GM10847 (cell line): ENCODE measurements around the gene USF1.
A peak's percentile ranks its signal among the peaks of the same experiment; 100 is the strongest.

Source experiments
- POLR2A ChIP-seq: IDR thresholded peaks from 2 replicates; pipeline ENCODE4 v1.6.1; 2011; ENCODE audit not compliant: insufficient read length; ENCODE audit errors: extremely low read depth

USF1 gene

DNA sequence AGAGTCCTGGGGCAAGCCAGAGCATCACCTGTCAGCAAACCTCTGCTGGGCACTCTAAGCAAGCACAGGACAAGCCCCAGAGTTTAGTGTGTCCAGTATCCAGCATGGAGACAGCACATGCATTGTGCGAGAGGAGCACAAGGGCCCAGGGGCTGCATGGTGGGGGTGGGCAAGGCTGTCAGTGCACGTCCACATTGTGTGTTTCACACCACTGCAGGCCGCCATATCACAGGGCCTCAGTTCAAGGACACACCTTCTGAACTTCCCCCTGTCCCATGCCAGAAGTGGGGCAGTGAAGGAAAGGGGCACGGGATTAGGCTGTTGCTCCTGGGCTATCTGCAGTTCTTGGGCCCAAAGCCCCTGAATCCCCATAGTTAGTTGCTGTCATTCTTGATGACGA lies 6.2 kb downstream of the USF1 start:
- no peak for TF ChIP-seq POLR2A

DNA sequence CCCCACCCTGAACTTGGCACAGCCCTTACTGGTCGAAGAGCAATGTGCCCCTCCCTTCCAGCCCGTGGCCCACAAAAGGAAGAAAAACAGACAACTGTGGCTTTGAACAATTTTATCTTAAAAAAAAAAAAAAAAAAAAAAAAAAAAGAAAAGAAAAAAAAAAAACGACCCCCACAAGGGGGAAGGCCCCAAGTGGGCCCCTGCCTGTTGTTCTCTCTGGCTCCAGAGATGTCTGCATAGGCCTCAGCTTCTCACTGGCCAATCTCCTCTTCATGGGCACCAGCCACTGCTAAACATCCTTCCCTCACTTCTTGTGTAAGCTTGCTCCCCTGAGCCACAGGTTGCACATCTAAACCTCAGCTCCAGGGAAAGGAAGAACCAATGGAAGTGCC lies 6.6 kb downstream of the USF1 start:
- no peak for TF ChIP-seq POLR2A

DNA sequence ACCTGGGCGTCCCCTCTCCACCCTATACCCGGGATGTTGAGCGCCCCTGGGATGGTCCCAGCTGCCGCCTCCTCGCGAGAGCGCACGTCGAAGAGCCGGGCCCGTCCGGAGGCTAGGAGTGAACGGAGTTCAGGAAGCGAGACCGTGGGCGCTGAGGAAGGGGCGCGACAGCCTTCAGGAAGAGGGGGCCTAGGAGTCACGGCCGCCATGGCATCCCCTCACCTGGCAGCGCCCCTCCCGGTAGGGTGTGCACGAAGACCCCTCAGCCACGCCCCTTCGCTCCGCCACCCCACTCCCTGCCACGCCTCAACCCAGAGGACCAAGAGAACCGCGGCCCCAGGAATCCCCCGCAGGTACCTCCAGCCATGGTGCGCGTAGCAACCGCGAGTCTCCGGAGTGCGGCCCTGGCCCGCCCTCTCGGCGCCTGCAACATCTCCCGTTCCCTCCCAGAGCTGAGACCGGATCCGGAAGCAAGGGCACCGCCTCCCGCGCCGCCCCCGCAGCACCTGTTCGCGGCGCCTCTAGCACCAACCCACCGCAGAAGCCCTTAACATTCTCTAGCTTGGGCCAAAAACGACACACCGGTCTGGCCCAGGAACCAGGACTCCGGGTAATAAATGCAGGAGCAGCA lies 7.1 kb downstream of the USF1 start, which contains the start of gene TSTD1:
Gene TSTD1 (minus strand): TSS at position 442 of the 631 bp plus-strand sequence. CDS start 75 bp downstream, at position 367.
- peak; percentile 77 for TF ChIP-seq POLR2A

- no peak for TF ChIP-seq POLR2A
These were observed 7.9 kb downstream of the USF1 start for GRCh38 chr1:161037661-161038522.

- no peak for TF ChIP-seq POLR2A
These were observed 12.0 kb downstream of the USF1 start for GRCh38 chr1:161033751-161034150.

DNA sequence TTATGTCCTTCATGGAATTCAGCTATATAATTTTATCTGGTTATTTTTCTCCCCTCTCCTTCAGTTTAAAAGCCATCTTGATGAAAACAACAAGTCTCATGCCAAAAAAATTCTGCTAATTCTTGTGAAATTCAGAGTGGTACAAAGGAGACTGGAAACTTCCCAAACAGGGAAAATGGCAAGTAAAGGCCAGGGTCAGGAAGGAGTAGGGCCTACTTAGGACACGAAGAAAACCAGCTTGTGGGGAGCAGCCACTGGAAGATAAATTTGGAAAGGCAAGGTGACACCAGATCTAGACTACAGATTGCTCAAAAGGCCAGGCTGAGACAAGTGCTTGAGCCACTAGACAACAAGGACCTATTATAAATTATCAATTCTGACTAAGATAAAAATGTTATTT lies 13.4 kb downstream of the USF1 start:
- no peak for TF ChIP-seq POLR2A

DNA sequence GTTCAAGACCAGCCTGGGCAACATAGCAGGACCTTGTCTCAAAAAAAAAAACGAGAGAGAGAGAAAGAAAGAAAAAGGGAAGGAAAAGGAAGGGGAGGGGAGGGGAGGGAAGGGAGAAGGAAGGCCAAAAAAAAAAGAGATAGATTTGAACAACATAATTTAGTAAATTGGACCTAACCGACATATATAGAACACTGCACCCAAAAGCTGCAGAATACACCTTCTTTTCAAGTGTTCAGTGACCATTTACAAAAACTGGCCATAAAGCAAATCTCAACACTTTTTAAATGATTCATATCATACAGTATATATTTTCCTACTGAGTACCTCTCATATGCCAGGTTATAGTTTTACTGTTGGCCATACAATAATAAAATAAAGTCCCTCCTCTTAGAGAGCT lies 13.9 kb downstream of the USF1 start:
- TF ChIP-seq POLR2A: no peak

- no peak for TF ChIP-seq POLR2A
These were observed 23.8 kb downstream of the USF1 start for GRCh38 chr1:161021970-161022353.

DNA sequence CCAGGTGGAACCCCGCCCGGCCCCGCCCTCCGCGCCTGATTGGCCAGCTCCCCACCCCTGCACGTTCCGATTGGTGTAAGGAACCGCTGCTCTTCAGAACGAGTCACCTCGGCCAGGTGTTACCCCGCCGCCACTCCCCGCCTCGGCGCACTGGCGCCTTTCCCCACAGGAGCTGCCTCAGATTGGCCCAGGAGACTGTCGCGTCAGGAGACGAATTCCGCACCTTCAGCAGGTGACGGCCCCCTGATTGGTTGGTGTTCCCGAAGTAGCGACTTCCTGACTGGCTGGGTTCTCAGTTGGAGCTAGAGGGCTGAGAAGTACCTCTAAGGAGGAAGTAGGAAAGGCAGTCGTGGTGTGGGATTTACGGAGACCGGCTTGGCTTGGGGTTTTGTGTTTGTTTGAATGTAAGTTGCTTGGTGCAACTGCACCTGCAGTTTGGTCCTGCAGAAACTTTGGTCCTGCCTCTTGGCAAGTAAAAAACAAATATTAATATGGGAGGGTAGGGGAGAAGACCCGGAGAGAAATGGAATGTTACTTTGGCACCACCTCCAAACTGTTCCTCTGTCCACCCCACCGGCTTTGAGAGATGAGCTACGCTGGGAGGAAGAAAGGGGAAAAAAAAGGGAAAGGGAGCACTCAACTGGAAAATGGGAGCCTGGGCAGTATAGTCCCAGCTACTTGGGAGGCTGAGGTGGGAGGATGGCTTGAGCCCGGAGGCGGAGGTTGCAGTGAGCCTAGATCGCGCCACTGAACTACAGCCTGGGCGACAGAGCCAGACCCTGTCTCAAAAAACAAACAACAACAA lies 24.4 kb downstream of the USF1 start:
- TF ChIP-seq POLR2A: no peak

- TF ChIP-seq POLR2A: no peak
These were observed 25.1 kb downstream of the USF1 start, which contains the start of gene F11R for GRCh38 chr1:161020509-161021164. Gene F11R, minus strand, starts transcription at chr1:161021152. Its CDS starts 79 bp downstream, at chr1:161021073.

DNA sequence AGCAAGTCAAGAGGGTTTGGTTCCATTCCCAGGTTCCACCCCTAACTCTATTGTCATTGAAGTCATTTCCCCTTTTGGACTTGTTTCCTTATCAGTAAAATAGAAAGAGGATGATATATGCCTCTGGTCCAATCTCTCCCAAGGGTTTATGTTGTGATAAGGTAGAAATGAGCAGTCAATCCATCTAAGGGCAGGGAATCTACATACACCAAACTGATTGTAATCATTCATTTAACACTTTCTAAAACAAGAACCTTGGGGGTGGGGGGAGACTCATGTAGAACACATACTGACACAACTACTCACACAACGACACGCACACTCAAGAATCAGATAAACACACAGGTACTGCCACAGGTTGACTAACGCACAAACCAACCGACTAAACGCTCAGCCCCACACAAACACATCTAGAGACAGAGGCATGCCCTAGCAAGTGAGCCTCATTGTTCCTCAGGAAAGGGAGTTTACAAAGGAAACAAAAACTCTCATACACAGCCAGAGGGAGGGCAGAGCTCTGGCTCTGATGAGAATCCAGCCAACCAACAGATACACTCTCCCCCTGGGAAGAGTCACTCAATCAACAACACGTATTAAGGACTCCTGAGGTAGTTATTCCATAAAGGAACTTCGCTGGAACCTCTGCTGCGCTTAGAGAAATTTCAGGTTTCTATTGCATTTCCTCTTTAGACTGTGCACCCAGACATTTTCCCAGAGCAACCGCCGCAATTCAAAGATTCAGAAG lies 25.9 kb downstream of the USF1 start:
- TF ChIP-seq POLR2A: no peak

DNA sequence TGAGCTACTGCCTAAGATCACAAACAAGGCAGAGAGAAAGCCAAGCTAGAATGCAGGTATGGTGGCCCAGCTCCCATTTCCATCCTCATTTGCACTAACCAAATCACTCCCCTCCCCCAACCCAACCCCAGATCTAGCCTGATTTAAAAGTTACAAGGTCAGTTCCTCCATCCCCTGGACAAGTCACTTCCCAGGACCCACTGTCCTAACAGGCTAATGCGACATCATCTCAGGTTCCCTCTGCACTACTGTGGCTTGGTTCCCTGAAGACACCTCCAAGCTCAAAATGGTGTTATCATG lies 27.2 kb downstream of the USF1 start:
- TF ChIP-seq POLR2A: no peak

GRCh38 chr1:161017756-161018630 lies 27.8 kb downstream of the USF1 start:
- no peak for TF ChIP-seq POLR2A

- peak; percentile 39 for TF ChIP-seq POLR2A
These were observed 32.1 kb downstream of the USF1 start for GRCh38 chr1:161013488-161014230.
